Epithelial cell of esophagus (primary cell): Measurements from ENCODE around the gene KIF15.

Experiments used
- DNase-seq: peaks from one replicate; pipeline ENCODE4 v3.0.0; 2010; ENCODE audit warnings: low read depth
- H3K4me3 ChIP-seq: 2 replicates; pipeline ENCODE4 v1.5.1; 2011; ENCODE audit warnings: mild to moderate bottlenecking, low read length, control low read depth
- TF ChIP-seq, protein P1 (sequence below): IDR thresholded peaks from 2 replicates; pipeline ENCODE4 v1.5.1; 2011; ENCODE audit warnings: low read depth, mild to moderate bottlenecking, low read length, control low read depth, inconsistent platforms; ENCODE audit not compliant: insufficient read depth; ENCODE audit errors: missing control alignments

Gene KIF15

DNA sequence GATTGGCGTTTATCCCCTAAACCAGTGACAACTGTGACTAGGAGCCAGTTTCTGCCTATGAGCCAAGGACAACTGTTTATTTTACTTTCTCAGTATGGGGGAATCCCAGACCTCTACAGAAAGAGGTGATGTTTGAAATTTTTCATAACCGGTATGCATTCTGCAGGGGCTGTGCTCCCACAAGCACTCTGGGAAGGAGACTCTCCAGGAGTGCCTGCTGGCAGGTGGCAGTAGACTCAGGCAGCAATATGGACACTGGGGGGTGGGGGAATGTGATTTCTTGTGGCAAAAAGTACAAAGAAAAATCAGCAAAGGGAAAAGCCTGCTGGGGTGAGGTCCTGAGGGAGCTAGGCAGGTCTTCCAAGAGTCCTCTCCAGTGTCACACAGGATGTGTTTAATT, 118.7 kb downstream of the KIF15 start:
- no peak for DNase-seq
- H3K4me3 ChIP-seq: no peak overlapping the region
- TF ChIP-seq, protein P1, sequence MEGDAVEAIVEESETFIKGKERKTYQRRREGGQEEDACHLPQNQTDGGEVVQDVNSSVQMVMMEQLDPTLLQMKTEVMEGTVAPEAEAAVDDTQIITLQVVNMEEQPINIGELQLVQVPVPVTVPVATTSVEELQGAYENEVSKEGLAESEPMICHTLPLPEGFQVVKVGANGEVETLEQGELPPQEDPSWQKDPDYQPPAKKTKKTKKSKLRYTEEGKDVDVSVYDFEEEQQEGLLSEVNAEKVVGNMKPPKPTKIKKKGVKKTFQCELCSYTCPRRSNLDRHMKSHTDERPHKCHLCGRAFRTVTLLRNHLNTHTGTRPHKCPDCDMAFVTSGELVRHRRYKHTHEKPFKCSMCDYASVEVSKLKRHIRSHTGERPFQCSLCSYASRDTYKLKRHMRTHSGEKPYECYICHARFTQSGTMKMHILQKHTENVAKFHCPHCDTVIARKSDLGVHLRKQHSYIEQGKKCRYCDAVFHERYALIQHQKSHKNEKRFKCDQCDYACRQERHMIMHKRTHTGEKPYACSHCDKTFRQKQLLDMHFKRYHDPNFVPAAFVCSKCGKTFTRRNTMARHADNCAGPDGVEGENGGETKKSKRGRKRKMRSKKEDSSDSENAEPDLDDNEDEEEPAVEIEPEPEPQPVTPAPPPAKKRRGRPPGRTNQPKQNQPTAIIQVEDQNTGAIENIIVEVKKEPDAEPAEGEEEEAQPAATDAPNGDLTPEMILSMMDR: no peak

GRCh38 chr3:44883213-44883955, 121.8 kb downstream of the KIF15 start:
- peak; percentile 80 for DNase-seq

DNA sequence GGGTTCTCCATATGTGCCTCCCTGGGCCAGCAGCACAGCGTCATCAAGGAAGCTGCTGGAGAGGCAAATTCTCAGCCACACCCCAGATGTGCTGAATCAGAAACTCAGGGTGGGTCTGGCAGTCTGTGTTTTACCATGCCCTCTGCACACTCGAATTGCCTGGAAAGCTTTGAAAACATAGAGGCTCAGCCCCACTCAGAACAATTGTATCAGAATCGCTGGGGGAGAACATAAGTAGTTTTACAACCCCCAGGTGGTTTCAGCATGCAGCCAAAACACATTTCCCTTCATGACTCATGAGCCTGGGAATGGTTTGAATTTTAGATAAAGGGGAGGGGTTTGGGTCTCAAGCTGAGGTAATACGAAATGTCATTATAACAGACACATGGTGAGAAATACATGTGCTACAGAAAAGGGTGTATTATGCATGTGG, 122.4 kb downstream of the KIF15 start:
- DNase-seq: peak; percentile 93
- no peak overlapping the region for H3K4me3 ChIP-seq
- TF ChIP-seq, protein P1: no peak

More at GRCh38 chr3:44883213-44883955, 121.8 kb downstream of the KIF15 start:
- TF ChIP-seq, protein P1: no peak
- H3K4me3 ChIP-seq: no peak overlapping the region

DNA sequence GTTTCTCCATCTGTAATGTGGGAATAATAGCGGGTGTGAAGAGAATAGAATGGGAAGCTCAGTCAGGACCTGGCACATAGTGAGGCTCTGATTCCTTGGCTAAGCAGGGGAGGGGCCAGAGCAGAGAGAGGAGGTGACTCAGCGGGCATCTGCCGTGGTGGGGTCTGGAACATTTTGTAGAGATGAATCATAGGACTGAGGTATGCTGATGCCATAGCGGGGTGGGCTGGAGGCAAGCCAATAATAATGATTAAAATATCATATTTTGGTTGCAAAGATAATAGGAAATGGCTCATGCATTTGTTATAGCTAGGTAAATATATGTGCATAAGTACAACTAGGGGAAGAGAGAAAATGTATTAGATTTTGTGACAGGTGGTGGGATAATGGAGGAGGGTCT, 124.0 kb downstream of the KIF15 start:
- DNase-seq: peak; percentile 97
- no peak overlapping the region for H3K4me3 ChIP-seq
- TF ChIP-seq, protein P1: no peak

- peak; percentile 97 for DNase-seq
These were observed 125.0 kb downstream of the KIF15 start for GRCh38 chr3:44886561-44886960.

DNA sequence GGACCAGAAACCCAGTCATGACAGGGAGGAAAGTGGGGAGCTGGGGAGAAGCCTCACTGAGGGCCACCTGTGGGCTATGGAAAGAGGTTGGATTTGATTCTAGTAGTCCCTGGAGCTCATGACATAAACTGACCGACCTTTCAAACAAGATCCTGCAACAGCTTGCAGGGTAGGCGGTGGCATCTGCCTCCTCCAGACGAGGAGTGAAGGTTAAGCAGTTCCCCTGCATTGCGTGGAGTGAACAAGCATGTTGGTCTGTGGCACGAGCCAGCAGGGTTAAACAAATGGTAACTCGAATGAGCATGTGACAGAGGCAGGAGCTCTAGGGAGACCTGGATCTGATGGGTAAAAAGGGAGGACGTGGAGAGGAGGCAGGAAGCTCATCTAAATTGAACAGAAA, 125.5 kb downstream of the KIF15 start:
- H3K4me3 ChIP-seq: no peak overlapping the region
- TF ChIP-seq, protein P1: no peak
- peak; percentile 57 for DNase-seq

More at GRCh38 chr3:44886561-44886960, 125.0 kb downstream of the KIF15 start:
- H3K4me3 ChIP-seq: no peak overlapping the region
- TF ChIP-seq, protein P1: no peak

- TF ChIP-seq, protein P1: no peak
- no peak overlapping the region for H3K4me3 ChIP-seq
- DNase-seq: no peak
These were observed 128.7 kb downstream of the KIF15 start for GRCh38 chr3:44890258-44890657.
